HL-60/S4 treated with phorbol 12-myristate 13-acetate at 8.2 ng/mL for 4 days and 3 days (cell line): ENCODE data around the gene RNF225.
"Not testable (repeated sequence)": the region's sequence is repeated elsewhere in the genome, so short reads cannot be mapped to it uniquely, and the experiment has no call there.

ENCODE experiments used
- in situ Hi-C: fragments of 300-500 bp; cut with MboI; formaldehyde crosslinking; loops from 2 replicates; pipeline ENCODE4 v1.15.0; 2022; ENCODE audit warnings: low sequenced_read_pairs

The RNF225 gene

DNA sequence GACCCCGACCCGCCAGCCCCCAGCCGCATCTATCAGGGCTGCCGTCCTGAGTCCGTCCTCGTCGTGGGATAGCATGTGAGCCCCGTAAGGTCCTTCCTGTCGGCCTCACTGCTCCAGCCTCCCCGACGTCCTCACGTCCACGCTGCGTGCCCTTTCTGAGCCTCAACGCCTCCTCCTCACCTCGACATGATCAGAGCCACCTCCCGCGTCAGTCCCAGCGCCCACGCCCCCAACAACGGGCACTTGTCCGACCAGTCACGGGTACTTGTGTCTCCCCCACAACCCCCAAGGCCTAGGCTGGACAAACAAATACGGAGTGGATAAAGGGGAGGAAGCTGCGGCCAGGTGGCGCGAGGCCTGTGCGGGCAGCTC is 33.6 kb upstream of the RNF225 start:
- in situ Hi-C loops = no loop called here

- in situ Hi-C loops = no loop called here
Observed at GRCh38 chr19:58362272-58362994, 33.0 kb upstream of the RNF225 start, which contains the start of gene ZNF497. TSS of gene ZNF497 (minus strand) at chr19:58362751. CDS start at chr19:58357635, 5,116 bp downstream.

DNA sequence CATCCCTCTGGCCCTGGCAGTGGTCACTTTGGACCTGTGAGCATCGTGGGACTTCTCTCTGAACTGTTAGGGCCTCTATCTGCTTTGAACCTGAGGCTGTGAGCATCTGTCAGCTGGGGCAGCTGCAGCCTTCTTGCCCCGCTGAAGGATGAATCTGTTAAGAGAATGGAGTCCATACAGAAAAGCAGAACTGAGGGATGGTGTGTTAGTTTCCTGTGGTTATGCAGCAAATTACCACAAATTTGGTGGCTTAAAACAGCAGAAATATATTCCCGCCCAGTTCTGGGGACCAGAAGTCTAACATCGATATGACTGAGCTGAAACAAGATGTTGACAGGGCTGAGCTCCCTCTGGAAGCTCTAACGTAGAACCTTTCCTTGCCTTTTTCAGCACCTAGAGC is 31.3 kb upstream of the RNF225 start:
- in situ Hi-C loops = no loop called here

DNA sequence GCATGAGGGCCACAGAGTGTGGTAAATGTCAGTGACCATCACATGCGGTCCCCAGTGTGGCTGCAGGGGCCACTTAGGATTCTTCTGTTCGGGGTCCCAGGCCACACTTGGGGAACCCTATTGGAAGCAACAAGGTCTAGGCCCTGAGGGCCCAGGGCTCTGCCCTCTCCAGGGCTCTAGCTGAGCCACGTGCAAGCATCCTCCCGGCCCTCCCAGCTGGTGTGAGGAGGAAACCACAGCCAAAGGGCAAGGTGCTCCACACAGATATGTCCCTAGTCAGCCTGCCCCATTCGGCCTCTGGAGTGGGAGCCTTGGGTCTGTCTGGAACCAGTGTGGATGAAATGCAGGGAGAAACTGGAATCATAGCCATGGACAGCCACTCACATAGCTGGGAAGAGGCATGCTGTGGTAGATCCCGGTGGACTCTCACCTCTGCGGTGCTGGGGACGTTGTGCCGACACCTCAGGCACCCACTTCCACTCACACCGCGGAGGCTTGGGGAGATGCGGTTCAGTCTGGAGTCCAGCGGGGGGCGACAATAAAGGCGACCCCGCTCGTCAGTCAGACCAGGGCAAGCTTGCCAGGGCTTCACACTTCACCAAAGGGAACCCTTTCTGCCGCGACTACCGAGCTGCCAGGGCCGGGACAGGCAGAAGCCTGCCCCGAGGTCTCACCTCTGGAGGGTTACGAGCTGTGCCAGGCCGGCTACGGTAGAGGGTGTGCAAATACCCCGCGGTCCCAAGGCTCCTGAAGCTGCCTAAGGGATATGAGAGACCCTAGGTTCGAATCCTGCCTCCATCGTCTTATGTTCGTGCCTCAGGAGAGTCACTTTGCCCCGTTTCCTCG is 28.6 kb upstream of the RNF225 start:
- in situ Hi-C loops = no loop called here

- in situ Hi-C loops = no loop called here
Observed at GRCh38 chr19:58367698-58368454, 27.6 kb upstream of the RNF225 start.

GRCh38 chr19:58368561-58369360 is 26.7 kb upstream of the RNF225 start:
- in situ Hi-C loops = no loop called here

- in situ Hi-C loops = no loop called here
Observed at GRCh38 chr19:58372311-58373133, 22.9 kb upstream of the RNF225 start.

DNA sequence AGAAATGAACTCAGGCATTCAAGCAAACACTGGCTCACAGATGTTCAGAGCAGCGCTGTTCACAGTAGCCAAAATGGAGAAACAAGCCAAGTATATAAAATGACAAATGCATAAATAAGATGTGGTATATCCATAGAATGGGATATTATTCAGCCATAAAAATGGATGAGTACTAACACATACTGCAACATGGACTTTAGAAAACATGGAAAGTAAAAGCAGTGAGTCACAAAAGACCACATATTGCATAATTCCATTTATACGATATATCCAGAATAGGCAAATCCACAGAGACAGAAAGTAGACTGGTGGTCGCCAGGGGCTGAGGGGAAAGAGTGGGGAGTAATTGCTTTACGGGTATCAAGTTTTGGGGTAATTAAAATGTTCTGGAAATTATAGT is 21.3 kb upstream of the RNF225 start:
- in situ Hi-C loops = no loop called here

DNA sequence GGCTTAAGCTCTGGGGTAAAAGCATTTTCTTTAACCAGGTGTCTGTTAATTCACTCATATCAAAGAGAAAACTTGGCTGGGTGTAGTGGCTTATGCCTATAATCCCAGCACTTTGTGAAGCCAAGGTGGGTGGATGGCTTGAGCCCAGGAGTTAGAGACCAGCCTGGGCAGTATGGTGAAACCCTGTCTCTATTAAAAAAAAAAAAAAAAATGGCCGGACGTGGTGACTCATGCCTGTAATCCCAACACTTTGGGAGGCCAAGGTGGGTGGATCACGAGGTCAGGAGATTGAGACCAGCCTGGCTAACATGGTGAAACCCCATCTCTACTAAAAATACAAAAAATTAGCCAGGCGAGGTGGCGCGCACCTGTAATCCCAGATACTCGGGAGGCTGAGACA is 18.7 kb upstream of the RNF225 start:
- in situ Hi-C loops = not testable (repeated sequence)

DNA sequence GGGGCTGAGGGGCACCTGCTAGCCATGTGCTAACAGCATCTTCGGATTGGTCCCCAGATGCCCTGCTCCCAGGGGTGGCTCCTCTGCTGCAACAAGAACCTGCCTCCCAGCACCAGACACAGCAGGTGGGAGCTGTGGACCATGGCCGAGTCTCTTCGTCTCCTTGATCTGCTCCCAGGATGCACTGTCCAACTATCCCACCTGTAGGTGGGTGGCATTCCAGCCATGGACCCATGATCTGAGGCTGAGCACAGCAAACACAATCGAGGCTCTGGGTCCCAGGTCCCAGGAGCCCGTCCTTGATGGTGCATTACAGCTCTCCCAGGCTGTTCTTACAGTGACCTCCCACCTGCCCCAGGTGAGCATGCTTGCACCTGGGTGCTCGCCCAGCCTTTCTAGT is 16.2 kb upstream of the RNF225 start:
- in situ Hi-C loops = no loop called here

DNA sequence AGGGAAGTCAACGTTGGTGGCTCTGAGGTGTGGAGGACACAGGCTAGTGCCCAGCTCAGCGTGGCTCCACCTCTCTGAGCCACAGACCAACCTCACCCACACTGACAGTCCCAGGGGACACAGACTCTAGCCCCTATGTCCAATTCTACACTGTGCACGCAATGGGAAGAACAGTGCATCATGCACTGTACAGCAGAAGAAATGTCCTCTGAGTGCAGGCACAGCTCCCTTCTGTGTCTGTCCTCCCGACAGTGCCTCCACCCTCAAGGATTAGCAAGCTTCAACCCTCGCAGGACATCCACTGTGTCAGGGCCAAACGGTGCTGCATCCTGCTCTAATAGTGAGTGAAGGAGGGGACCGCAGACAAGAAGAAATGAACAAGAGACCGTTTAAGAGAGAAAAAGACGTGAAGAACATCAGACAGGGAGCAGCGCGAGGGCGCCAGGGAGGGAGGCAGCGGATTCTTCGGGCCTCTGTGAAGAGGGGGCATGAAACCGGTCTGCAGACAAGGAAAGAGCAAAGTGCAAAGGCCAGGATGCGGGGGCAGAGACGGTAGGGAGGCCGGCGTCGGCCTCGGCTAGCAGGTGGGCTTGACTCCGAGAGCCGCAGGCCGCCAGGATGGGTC is 15.3 kb upstream of the RNF225 start:
- in situ Hi-C loops = no loop called here

DNA sequence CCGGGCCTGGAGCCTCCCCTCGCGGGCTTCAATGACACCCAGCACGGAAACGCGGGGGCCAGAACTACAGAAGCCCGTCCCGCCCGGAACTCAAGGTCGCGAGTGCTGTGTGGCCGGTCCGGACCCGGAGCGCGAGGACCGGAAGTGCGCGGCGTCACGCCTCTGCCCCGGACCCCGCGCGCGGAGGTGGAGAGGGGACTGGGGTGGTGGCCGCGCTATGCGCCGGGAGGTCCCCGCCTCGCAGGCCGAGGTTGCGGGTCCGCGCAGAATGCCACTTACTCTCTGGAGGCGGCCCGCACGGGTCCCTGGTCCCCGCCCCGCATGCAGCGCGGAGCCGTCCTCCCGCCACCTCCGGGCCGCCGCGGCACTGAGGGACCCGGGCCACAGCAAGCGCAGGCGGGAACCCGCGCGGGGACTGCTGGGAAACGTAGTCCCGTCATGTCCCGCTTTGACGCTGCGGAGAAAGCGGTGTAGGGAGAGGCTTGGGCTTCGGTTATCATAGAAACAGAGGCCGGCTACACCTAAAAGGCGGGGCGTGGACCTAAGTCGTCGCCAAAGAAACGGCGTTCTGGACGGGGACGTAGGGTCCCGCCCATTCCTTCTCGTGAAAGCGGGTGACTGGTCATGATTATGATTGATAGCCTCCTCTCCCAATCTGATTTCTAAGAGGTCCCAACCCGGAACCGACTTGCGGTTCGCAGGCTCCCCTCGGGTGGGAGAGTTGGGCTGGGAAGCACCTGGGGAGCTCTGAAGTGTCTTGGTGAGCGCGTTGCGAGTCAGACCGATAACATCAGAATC is 14.6 kb upstream of the RNF225 start, which contains the start of gene ZNF837:
ZNF837 (minus strand) TSS at position 369 of the 798 bp plus-strand sequence. CDS start 11,698 bp downstream, outside the sequence.
- in situ Hi-C loops = no loop called here

- in situ Hi-C loops = no loop called here
Observed at GRCh38 chr19:58381460-58382212, 13.8 kb upstream of the RNF225 start.

GRCh38 chr19:58382997-58383603 is 12.4 kb upstream of the RNF225 start:
- in situ Hi-C loops = no loop called here

- in situ Hi-C loops = no loop called here
Observed at GRCh38 chr19:58385313-58385890, 10.1 kb upstream of the RNF225 start.

GRCh38 chr19:58385891-58386575 is 9.4 kb upstream of the RNF225 start:
- in situ Hi-C loops = no loop called here
